Trophoblast cell (in vitro differentiated cells and primary cell): Measurements from ENCODE around the gene HEXD.

ENCODE experiments used
- DNase-seq, 2 donors: peaks; one replicate each; pipeline ENCODE4 v3.0.0-alpha.2; 2016
- H2AFZ ChIP-seq: 2 replicates; pipeline ENCODE4 v1.6.1; 2013; ENCODE audit warnings: low read length, moderate library complexity, mild to moderate bottlenecking; ENCODE audit not compliant: insufficient read depth, poor library complexity
- H2AK5ac ChIP-seq: 2 replicates; pipeline ENCODE4 v1.6.1; 2013; ENCODE audit warnings: mild to moderate bottlenecking, low read length
- H2BK120ac ChIP-seq: 2 replicates; pipeline ENCODE4 v1.6.1; 2013; ENCODE audit warnings: low read length, mild to moderate bottlenecking, moderate library complexity; ENCODE audit not compliant: insufficient read depth, poor library complexity
- H2BK12ac ChIP-seq: 2 replicates; pipeline ENCODE4 v1.6.1; 2013; ENCODE audit warnings: mild to moderate bottlenecking, low read length, moderate library complexity
- H2BK5ac ChIP-seq: 2 replicates; pipeline ENCODE4 v1.6.1; 2013; ENCODE audit warnings: low read length, low read depth, moderate library complexity, mild to moderate bottlenecking; ENCODE audit not compliant: poor library complexity
- H3K14ac ChIP-seq: 2 replicates; pipeline ENCODE4 v1.6.1; 2013; ENCODE audit warnings: mild to moderate bottlenecking, low read length
- H3K18ac ChIP-seq: 2 replicates; pipeline ENCODE4 v1.6.1; 2013; ENCODE audit warnings: mild to moderate bottlenecking, low read length
- H3K23ac ChIP-seq: 2 replicates; pipeline ENCODE4 v1.6.1; 2013; ENCODE audit warnings: low read length
- H3K27ac ChIP-seq: 2 replicates; pipeline ENCODE4 v1.5.1; 2013; ENCODE audit warnings: low read depth, mild to moderate bottlenecking, inconsistent platforms, low read length, moderate library complexity
- H3K27me3 ChIP-seq: 2 replicates; pipeline ENCODE4 v1.6.1; 2013; ENCODE audit warnings: inconsistent platforms, mild to moderate bottlenecking, low read length, moderate library complexity; ENCODE audit not compliant: insufficient read depth
- H3K36me3 ChIP-seq, 2 experiments: 1 replicate in 1 of 2; 2 replicates in 1 of 2; pipeline ENCODE4 v1.6.1; 2013; ENCODE audit warnings: low read length in 2 of 2, mild to moderate bottlenecking in 2 of 2, moderate library complexity in 1 of 2; ENCODE audit not compliant: insufficient read depth in 2 of 2, control insufficient read depth in 1 of 2
- H3K4ac ChIP-seq: 2 replicates; pipeline ENCODE4 v1.6.1; 2013; ENCODE audit warnings: low read depth, mild to moderate bottlenecking, low read length, moderate library complexity
- H3K4me1 ChIP-seq, 2 experiments: 1 replicate in 1 of 2; 2 replicates in 1 of 2; pipeline ENCODE4 v1.6.1; 2013; ENCODE audit warnings: low read length in 2 of 2, mild to moderate bottlenecking in 2 of 2, moderate library complexity in 1 of 2; ENCODE audit not compliant: insufficient read depth in 2 of 2, control insufficient read depth in 1 of 2
- H3K4me2 ChIP-seq: 2 replicates; pipeline ENCODE4 v1.6.1; 2013; ENCODE audit warnings: inconsistent platforms, mild to moderate bottlenecking, low read length, moderate library complexity
- H3K4me3 ChIP-seq: 2 replicates; pipeline ENCODE4 v1.5.1; 2013; ENCODE audit warnings: mild to moderate bottlenecking, low read depth, low read length, inconsistent platforms
- H3K79me1 ChIP-seq: one replicate; pipeline ENCODE4 v1.6.1; 2013; ENCODE audit warnings: low read length
- H3K79me2 ChIP-seq: 2 replicates; pipeline ENCODE4 v1.6.1; 2013; ENCODE audit warnings: low read length, mild to moderate bottlenecking; ENCODE audit not compliant: control insufficient read depth, insufficient read depth, poor library complexity
- H3K9ac ChIP-seq: 2 replicates; pipeline ENCODE4 v1.6.1; 2013; ENCODE audit warnings: mild to moderate bottlenecking, low read length
- H3K9me3 ChIP-seq: 2 replicates; pipeline ENCODE4 v1.6.1; 2013; ENCODE audit warnings: low read depth, mild to moderate bottlenecking, control low read depth, inconsistent platforms, low read length; ENCODE audit not compliant: insufficient read depth
- H4K12ac ChIP-seq: 2 replicates; pipeline ENCODE4 v1.6.1; 2013; ENCODE audit warnings: low read depth, mild to moderate bottlenecking, low read length, moderate library complexity
- H4K8ac ChIP-seq: 2 replicates; pipeline ENCODE4 v1.6.1; 2013; ENCODE audit warnings: low read depth, mild to moderate bottlenecking, low read length, moderate library complexity
- H4K91ac ChIP-seq: one replicate; pipeline ENCODE4 v1.6.1; 2013; ENCODE audit warnings: low read depth, mild to moderate bottlenecking, low read length, moderate library complexity
- WGBS: extraction: QIAGEN DNeasy Blood & Tissue Kit; methylation state at CpG from one replicate; pipeline ENCODE4 v1.1.7; 2013; ENCODE audit warnings: missing lambda C conversion rate; ENCODE audit not compliant: insufficient read length, insufficient coverage; ENCODE audit errors: extremely low coverage; 5-methylcytosine and 5-hydroxymethylcytosine counted together

The HEXD gene

GRCh38 chr17:82384730-82385481 lies 33.2 kb upstream of the HEXD start:
- Histone ChIP-seq H3K23ac (no peak overlapping the region), H3K27ac (no peak overlapping the region), H4K91ac (no peak overlapping the region), H3K14ac (no peak overlapping the region), H3K4ac (no peak overlapping the region), H4K12ac (no peak overlapping the region), H3K36me3 (no peaks in the 10 kb centered on the region), H3K4me1 (no peaks in the 10 kb centered on the region), H2BK120ac (no peak overlapping the region), H3K79me1 (no peaks in the 10 kb centered on the region), H3K79me2 (no peaks in the 10 kb centered on the region), H2AK5ac (no peak overlapping the region), H3K9me3 (peaks cover 6% of the 10 kb centered on the region), H3K4me2 (no peak overlapping the region), H3K18ac (no peak overlapping the region), H4K8ac (no peak overlapping the region), H2BK5ac (no peak overlapping the region), H2AFZ (no peak overlapping the region), H3K27me3 (no peaks in the 10 kb centered on the region), H3K9ac (no peak overlapping the region), H2BK12ac (no peak overlapping the region), H3K4me3 (no peak overlapping the region)
- DNase-seq, result peak; percentile 73 to 81
- WGBS, result no CpG with 5 or more reads among the region's 26 CpGs

GRCh38 chr17:82385559-82386254 lies 32.4 kb upstream of the HEXD start:
- Histone ChIP-seq H3K18ac (no peak overlapping the region), H3K36me3 (no peaks in the 10 kb centered on the region), H3K9ac (no peak overlapping the region), H3K9me3 (peaks cover 4% of the 10 kb centered on the region), H2BK12ac (no peak overlapping the region), H2BK5ac (no peak overlapping the region), H3K4ac (no peak overlapping the region), H3K23ac (no peak overlapping the region), H3K4me2 (no peak overlapping the region), H3K79me2 (no peaks in the 10 kb centered on the region), H4K91ac (no peak overlapping the region), H2BK120ac (no peak overlapping the region), H2AFZ (no peak overlapping the region), H3K4me1 (no peaks in the 10 kb centered on the region), H2AK5ac (no peak overlapping the region), H4K12ac (no peak overlapping the region), H3K27ac (no peak overlapping the region), H3K79me1 (no peaks in the 10 kb centered on the region), H4K8ac (no peak overlapping the region), H3K4me3 (no peak overlapping the region), H3K14ac (no peak overlapping the region), H3K27me3 (no peaks in the 10 kb centered on the region)
- DNase-seq, result no peak
- no CpG with 5 or more reads among the region's 26 CpGs for WGBS

- Histone ChIP-seq H2AK5ac (no peak overlapping the region), H2BK120ac (no peak overlapping the region), H4K8ac (no peak overlapping the region), H3K18ac (no peak overlapping the region), H3K4me2 (no peak overlapping the region), H2BK5ac (no peak overlapping the region), H3K4me3 (no peak overlapping the region), H3K79me2 (no peaks in the 10 kb centered on the region), H3K27me3 (no peaks in the 10 kb centered on the region), H2AFZ (no peak overlapping the region), H3K4ac (no peak overlapping the region), H3K27ac (no peak overlapping the region), H4K12ac (no peak overlapping the region), H3K9ac (no peak overlapping the region), H3K4me1 (no peaks in the 10 kb centered on the region), H3K9me3 (peaks cover 3% of the 10 kb centered on the region), H3K79me1 (no peaks in the 10 kb centered on the region), H3K36me3 (peaks cover 0 to under 1% of the 10 kb centered on the region in 2 experiments), H3K23ac (no peak overlapping the region), H4K91ac (no peak overlapping the region), H2BK12ac (no peak overlapping the region), H3K14ac (no peak overlapping the region)
- no peak for DNase-seq
- WGBS, result no CpG with 5 or more reads among the region's 17 CpGs
Measured at GRCh38 chr17:82386255-82386831, 31.8 kb upstream of the HEXD start.

- Histone ChIP-seq H3K14ac (no peak overlapping the region), H3K79me2 (no peaks in the 10 kb centered on the region), H2AFZ (no peak overlapping the region), H3K4ac (no peak overlapping the region), H4K8ac (no peak overlapping the region), H3K4me3 (no peak overlapping the region), H3K23ac (no peak overlapping the region), H3K18ac (no peak overlapping the region), H4K12ac (no peak overlapping the region), H4K91ac (no peak overlapping the region), H2BK12ac (no peak overlapping the region), H2BK5ac (no peak overlapping the region), H3K79me1 (no peaks in the 10 kb centered on the region), H3K4me1 (no peaks in the 10 kb centered on the region), H2BK120ac (no peak overlapping the region), H3K36me3 (peaks cover 0 to 4% of the 10 kb centered on the region in 2 experiments), H3K27me3 (no peaks in the 10 kb centered on the region), H3K9ac (no peak overlapping the region), H3K4me2 (no peak overlapping the region), H3K27ac (no peak overlapping the region), H3K9me3 (no peaks in the 10 kb centered on the region), H2AK5ac (no peak overlapping the region)
- no peak for DNase-seq
- no CpG with 5 or more reads among the region's 38 CpGs for WGBS
Measured at GRCh38 chr17:82386881-82387704, 31.1 kb upstream of the HEXD start.
